ENCODE data around the gene BICC1.

The BICC1 gene

GRCh38 chr10:58754469-58755339 lies 242.0 kb downstream of the BICC1 start:
- DNase-seq = no peak

- DNase-seq = no peak
These were observed 242.6 kb downstream of the BICC1 start for GRCh38 chr10:58755340-58755610.

GRCh38 chr10:58755677-58756076 lies 243.0 kb downstream of the BICC1 start:
- no peak for DNase-seq

- DNase-seq = no peak
These were observed 243.6 kb downstream of the BICC1 start for GRCh38 chr10:58756130-58756719.

- no peak for DNase-seq
These were observed 244.8 kb downstream of the BICC1 start for GRCh38 chr10:58757352-58758065.

GRCh38 chr10:58758321-58758720 lies 245.6 kb downstream of the BICC1 start:
- DNase-seq = no peak

GRCh38 chr10:58764087-58764747 lies 251.5 kb downstream of the BICC1 start:
- no peak for DNase-seq

GRCh38 chr10:58765910-58766309 lies 253.2 kb downstream of the BICC1 start:
- no peak for DNase-seq

- DNase-seq = no peak
These were observed 255.0 kb downstream of the BICC1 start for GRCh38 chr10:58767652-58768051.

GRCh38 chr10:58771863-58772262 lies 259.2 kb downstream of the BICC1 start:
- DNase-seq = no peak

GRCh38 chr10:58772758-58773157 lies 260.1 kb downstream of the BICC1 start:
- DNase-seq = no peak

- DNase-seq = no peak
These were observed 260.7 kb downstream of the BICC1 start for GRCh38 chr10:58773341-58773740.

GRCh38 chr10:58773944-58774343 lies 261.3 kb downstream of the BICC1 start:
- DNase-seq = no peak

GRCh38 chr10:58775960-58776567 lies 263.4 kb downstream of the BICC1 start:
- DNase-seq = no peak

- DNase-seq = no peak
These were observed 264.1 kb downstream of the BICC1 start for GRCh38 chr10:58776568-58777318.

- DNase-seq = no peak
These were observed 266.3 kb downstream of the BICC1 start for GRCh38 chr10:58778966-58779365.

- DNase-seq = no peak
These were observed 266.9 kb downstream of the BICC1 start for GRCh38 chr10:58779594-58779993.

GRCh38 chr10:58780476-58780875 lies 267.8 kb downstream of the BICC1 start:
- no peak for DNase-seq

GRCh38 chr10:58781873-58782488 lies 269.3 kb downstream of the BICC1 start:
- DNase-seq = no peak

- DNase-seq = no peak
These were observed 270.5 kb downstream of the BICC1 start for GRCh38 chr10:58782876-58783851.

- no peak for DNase-seq
These were observed 271.7 kb downstream of the BICC1 start for GRCh38 chr10:58784361-58784760.
